ENCODE data around the gene RAB22A.

DNA sequence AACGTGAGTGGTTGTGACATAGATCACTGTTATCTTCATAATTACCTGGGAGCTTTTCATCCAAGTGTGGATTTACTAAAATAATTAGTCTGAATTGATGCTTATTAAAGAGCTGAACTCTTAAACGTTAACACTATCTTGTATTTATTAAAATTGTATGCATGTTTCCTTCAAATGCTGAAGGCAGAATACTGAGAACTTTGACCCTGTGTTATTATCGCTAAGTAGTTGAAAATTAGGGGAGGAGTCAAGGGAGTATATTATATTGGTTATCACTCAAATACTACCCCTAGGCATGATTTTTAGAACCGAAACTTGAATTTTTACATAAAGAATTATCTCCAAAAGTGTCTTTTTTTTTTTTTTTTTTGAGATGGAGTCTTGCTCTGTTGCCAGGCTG lies 85.3 kb downstream of the RAB22A start:
- TF ChIP-seq CTCF (conservative IDR thresholded peaks at IDR 0.05; ENCODE audit: low read depth, low read length): no peak
- no peak for TF ChIP-seq POLR2A (IDR thresholded peaks at IDR 0.05; ENCODE audit: low read depth, low read length)
- no peak for TF ChIP-seq RAD21 (IDR thresholded peaks at IDR 0.05; ENCODE audit: low read length)
- TF ChIP-seq CHD1 (IDR thresholded peaks at IDR 0.05; ENCODE audit: low read depth, low read length): no peak
- TF ChIP-seq CEBPB (IDR thresholded peaks at IDR 0.05; ENCODE audit: low read depth, low read length): no peak
- TF ChIP-seq RFX5 (IDR thresholded peaks at IDR 0.05; ENCODE audit: low read depth, low read length): no peak
- no peak for TF ChIP-seq BHLHE40 (IDR thresholded peaks at IDR 0.05; ENCODE audit: low read depth, low read length)
- TF ChIP-seq MAZ (IDR thresholded peaks at IDR 0.05; ENCODE audit: borderline replicate concordance, low read depth, low read length): no peak
- TF ChIP-seq, protein P1, sequence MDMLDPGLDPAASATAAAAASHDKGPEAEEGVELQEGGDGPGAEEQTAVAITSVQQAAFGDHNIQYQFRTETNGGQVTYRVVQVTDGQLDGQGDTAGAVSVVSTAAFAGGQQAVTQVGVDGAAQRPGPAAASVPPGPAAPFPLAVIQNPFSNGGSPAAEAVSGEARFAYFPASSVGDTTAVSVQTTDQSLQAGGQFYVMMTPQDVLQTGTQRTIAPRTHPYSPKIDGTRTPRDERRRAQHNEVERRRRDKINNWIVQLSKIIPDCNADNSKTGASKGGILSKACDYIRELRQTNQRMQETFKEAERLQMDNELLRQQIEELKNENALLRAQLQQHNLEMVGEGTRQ (IDR thresholded peaks at IDR 0.05; ENCODE audit: low read depth, low read length): no peak
- no peak for TF ChIP-seq SMC3 (IDR thresholded peaks at IDR 0.05; ENCODE audit: low read depth, low read length)
- TF ChIP-seq RCOR1 (IDR thresholded peaks at IDR 0.05; ENCODE audit: insufficient replicate concordance, low read length): no peak
- no peak for TF ChIP-seq ELK1 (IDR thresholded peaks at IDR 0.05; ENCODE audit: borderline replicate concordance, low read depth, low read length)
- no peak for TF ChIP-seq MAFK (IDR thresholded peaks at IDR 0.05; ENCODE audit: low read depth, low read length)

Data from IMR-90 (cell line).